OCI-LY1 (cell line): ENCODE data around the gene SORBS2.

ENCODE experiments used
- H2AFZ ChIP-seq: fragments of 200-600 bp; sonication (generic), shearing (Covaris generic); 2 replicates; pipeline ENCODE4 v1.6.0; 2014; ENCODE audit warnings: antibody characterized with exemption, mild to moderate bottlenecking, low read length
- H3F3A ChIP-seq: fragments of 200-600 bp; sonication (generic), shearing (Covaris generic); 2 replicates; pipeline ENCODE4 v1.6.0; 2014; ENCODE audit warnings: mild to moderate bottlenecking, antibody characterized with exemption, low read length, moderate library complexity; ENCODE audit not compliant: insufficient read depth
- H3K27ac ChIP-seq: fragments of 200-600 bp; sonication (generic); 2 replicates; pipeline ENCODE4 v1.5.1; 2014; ENCODE audit warnings: low read length, mixed run types, mild to moderate bottlenecking, low read depth; ENCODE audit not compliant: poor library complexity, severe bottlenecking
- H3K27me3 ChIP-seq: fragments of 200-600 bp; sonication (generic); 2 replicates; pipeline ENCODE4 v1.6.0; 2014; ENCODE audit warnings: antibody characterized with exemption, mild to moderate bottlenecking, low read length, moderate library complexity; ENCODE audit not compliant: insufficient read depth
- H3K36me3 ChIP-seq: fragments of 200-600 bp; sonication (generic); 2 replicates; pipeline ENCODE4 v1.6.1; 2014; ENCODE audit warnings: mild to moderate bottlenecking, antibody characterized with exemption, low read length, moderate library complexity, mixed read lengths; ENCODE audit not compliant: insufficient read depth
- H3K4me1 ChIP-seq: fragments of 200-600 bp; sonication (generic); 2 replicates; pipeline ENCODE4 v1.5.1; 2014; ENCODE audit warnings: mild to moderate bottlenecking, low read length, moderate library complexity; ENCODE audit not compliant: insufficient read depth, severe bottlenecking
- H3K4me2 ChIP-seq: fragments of 200-600 bp; sonication (generic), shearing (Covaris generic); 2 replicates; pipeline ENCODE4 v1.6.1; 2014; ENCODE audit warnings: low read length
- H3K4me3 ChIP-seq: fragments of 200-600 bp; sonication (generic); 2 replicates; pipeline ENCODE4 v1.5.1; 2014; ENCODE audit warnings: low read length, low read depth, mild to moderate bottlenecking, mixed read lengths; ENCODE audit not compliant: poor library complexity, severe bottlenecking
- H3K79me2 ChIP-seq: fragments of 200-600 bp; shearing (Covaris generic); 2 replicates; pipeline ENCODE4 v1.6.1; 2016; ENCODE audit warnings: mixed run types, low read length, mixed read lengths; ENCODE audit not compliant: insufficient read depth
- H3K9ac ChIP-seq: fragments of 200-600 bp; sonication (generic), shearing (Covaris generic); 2 replicates; pipeline ENCODE4 v1.6.1; 2014; ENCODE audit warnings: mild to moderate bottlenecking, low read length, mixed read lengths
- H3K9me2 ChIP-seq: fragments of 200-600 bp; sonication (generic), shearing (Covaris generic); 2 replicates; pipeline ENCODE4 v1.6.1; 2014; ENCODE audit warnings: low read depth, mild to moderate bottlenecking, low read length, mixed read lengths
- H3K9me3 ChIP-seq: fragments of 200-600 bp; shearing (Covaris generic); 2 replicates; pipeline ENCODE4 v1.6.1; 2014; ENCODE audit warnings: low read length, mixed read lengths
- H4K20me1 ChIP-seq: fragments of 200-600 bp; sonication (generic), shearing (Covaris generic); 2 replicates; pipeline ENCODE4 v1.6.0; 2016; ENCODE audit warnings: mild to moderate bottlenecking, low read length; ENCODE audit not compliant: insufficient read depth
- EZH2 ChIP-seq: fragments of 200-600 bp; sonication (generic), shearing (Covaris generic); IDR thresholded peaks from 2 replicates; pipeline ENCODE4 v1.8.0; 2017; ENCODE audit warnings: borderline replicate concordance, mixed run types, mild to moderate bottlenecking, antibody characterized with exemption, low read length, moderate library complexity, mixed read lengths
- TF ChIP-seq, protein P1 (sequence below): fragments of 200-600 bp; sonication (generic), shearing (Covaris generic); IDR thresholded peaks from 2 replicates; pipeline ENCODE4 v1.5.1; 2017; ENCODE audit warnings: mild to moderate bottlenecking, antibody characterized with exemption, low read length, moderate library complexity, mixed read lengths

Gene SORBS2

GRCh38 chr4:185689407-185689806, 122.6 kb downstream of the SORBS2 start:
- Histone ChIP-seq H3K27ac (no peak overlapping the region), H3K4me3 (no peak overlapping the region), H4K20me1 (no peaks in the 10 kb centered on the region), H3K9me2 (no peaks in the 10 kb centered on the region), H3F3A (no peaks in the 10 kb centered on the region), H3K4me2 (no peak overlapping the region), H3K79me2 (no peaks in the 10 kb centered on the region), H2AFZ (no peak overlapping the region), H3K9ac (no peak overlapping the region), H3K36me3 (peaks cover 8% of the 10 kb centered on the region; the same call in 1 of the 2 replicates), H3K9me3 (no peaks in the 10 kb centered on the region), H3K27me3 (no peaks in the 10 kb centered on the region), H3K4me1 (peaks cover 6% of the 10 kb centered on the region)
- TF ChIP-seq EZH2: no peak
- TF ChIP-seq, protein P1, sequence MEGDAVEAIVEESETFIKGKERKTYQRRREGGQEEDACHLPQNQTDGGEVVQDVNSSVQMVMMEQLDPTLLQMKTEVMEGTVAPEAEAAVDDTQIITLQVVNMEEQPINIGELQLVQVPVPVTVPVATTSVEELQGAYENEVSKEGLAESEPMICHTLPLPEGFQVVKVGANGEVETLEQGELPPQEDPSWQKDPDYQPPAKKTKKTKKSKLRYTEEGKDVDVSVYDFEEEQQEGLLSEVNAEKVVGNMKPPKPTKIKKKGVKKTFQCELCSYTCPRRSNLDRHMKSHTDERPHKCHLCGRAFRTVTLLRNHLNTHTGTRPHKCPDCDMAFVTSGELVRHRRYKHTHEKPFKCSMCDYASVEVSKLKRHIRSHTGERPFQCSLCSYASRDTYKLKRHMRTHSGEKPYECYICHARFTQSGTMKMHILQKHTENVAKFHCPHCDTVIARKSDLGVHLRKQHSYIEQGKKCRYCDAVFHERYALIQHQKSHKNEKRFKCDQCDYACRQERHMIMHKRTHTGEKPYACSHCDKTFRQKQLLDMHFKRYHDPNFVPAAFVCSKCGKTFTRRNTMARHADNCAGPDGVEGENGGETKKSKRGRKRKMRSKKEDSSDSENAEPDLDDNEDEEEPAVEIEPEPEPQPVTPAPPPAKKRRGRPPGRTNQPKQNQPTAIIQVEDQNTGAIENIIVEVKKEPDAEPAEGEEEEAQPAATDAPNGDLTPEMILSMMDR: no peak

GRCh38 chr4:185685804-185686203, 126.2 kb downstream of the SORBS2 start:
- Histone ChIP-seq H3K4me1 (peaks cover 6% of the 10 kb centered on the region), H3K9ac (no peak overlapping the region), H4K20me1 (no peaks in the 10 kb centered on the region), H2AFZ (no peak overlapping the region), H3K27ac (no peak overlapping the region), H3K4me3 (no peak overlapping the region), H3K9me3 (no peaks in the 10 kb centered on the region), H3F3A (no peaks in the 10 kb centered on the region), H3K79me2 (no peaks in the 10 kb centered on the region), H3K36me3 (peaks cover 16% of the 10 kb centered on the region; the same call in 1 of the 2 replicates), H3K9me2 (no peaks in the 10 kb centered on the region), H3K27me3 (no peaks in the 10 kb centered on the region), H3K4me2 (no peak overlapping the region)
- TF ChIP-seq, protein P1: no peak
- TF ChIP-seq EZH2: no peak

DNA sequence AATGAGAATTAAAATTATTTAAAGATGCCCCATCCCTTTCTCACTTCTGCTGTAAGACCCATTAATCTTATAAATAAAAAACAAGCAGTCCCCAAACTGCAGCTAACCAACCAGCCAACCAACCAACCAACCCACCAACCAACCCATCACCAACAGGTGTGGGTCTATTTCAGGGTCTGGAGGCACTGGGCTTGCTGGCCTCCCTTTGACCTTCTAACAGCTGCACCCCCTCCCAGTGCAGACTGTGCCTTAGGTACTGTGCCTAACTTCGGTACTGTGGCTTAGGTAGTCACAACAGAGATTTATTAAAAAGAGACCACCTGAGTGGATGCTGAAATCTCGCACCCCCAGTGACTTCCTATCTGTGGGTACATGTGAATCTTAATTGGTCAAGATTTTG, 128.1 kb downstream of the SORBS2 start:
- Histone ChIP-seq H2AFZ (no peak overlapping the region), H3K9ac (no peak overlapping the region), H3F3A (no peaks in the 10 kb centered on the region), H3K36me3 (peaks cover 12% of the 10 kb centered on the region; the same call in 1 of the 2 replicates), H3K4me3 (no peak overlapping the region), H3K4me1 (peaks cover 6% of the 10 kb centered on the region), H3K79me2 (no peaks in the 10 kb centered on the region), H3K27me3 (no peaks in the 10 kb centered on the region), H3K4me2 (no peak overlapping the region), H4K20me1 (no peaks in the 10 kb centered on the region), H3K9me2 (no peaks in the 10 kb centered on the region), H3K27ac (no peak overlapping the region), H3K9me3 (no peaks in the 10 kb centered on the region)
- TF ChIP-seq EZH2: no peak
- TF ChIP-seq, protein P1: no peak
